Activated gamma-delta T cell (primary cell): ENCODE data around the gene FICD.

Experiments
- DNase-seq: peaks from one replicate; lab custom pipeline; 2025; lab: John Stamatoyannopoulos, UW

The FICD gene

DNA sequence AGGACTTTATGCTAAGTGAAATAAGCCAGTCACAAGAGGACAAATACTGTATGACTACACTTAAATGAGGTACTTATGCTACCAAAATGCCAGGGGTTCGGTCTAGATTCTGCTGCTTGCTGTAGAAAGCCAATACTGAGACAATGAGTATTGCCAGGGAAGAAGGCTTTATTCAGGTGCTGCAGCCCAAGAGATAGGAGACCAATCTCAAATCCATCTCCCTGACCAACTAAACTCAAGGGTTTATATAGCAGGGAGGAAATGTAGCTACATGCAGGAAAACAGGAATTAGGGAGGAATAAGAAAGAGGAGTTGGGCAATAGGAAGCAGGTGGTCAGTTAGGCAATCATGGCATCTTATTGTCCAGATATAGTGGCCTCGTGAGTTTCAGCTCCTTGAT is 12.2 kb upstream of the FICD start:
- no peak for DNase-seq

- DNase-seq: no peak
These were observed 9.9 kb upstream of the FICD start for GRCh38 chr12:108505129-108505528.

DNA sequence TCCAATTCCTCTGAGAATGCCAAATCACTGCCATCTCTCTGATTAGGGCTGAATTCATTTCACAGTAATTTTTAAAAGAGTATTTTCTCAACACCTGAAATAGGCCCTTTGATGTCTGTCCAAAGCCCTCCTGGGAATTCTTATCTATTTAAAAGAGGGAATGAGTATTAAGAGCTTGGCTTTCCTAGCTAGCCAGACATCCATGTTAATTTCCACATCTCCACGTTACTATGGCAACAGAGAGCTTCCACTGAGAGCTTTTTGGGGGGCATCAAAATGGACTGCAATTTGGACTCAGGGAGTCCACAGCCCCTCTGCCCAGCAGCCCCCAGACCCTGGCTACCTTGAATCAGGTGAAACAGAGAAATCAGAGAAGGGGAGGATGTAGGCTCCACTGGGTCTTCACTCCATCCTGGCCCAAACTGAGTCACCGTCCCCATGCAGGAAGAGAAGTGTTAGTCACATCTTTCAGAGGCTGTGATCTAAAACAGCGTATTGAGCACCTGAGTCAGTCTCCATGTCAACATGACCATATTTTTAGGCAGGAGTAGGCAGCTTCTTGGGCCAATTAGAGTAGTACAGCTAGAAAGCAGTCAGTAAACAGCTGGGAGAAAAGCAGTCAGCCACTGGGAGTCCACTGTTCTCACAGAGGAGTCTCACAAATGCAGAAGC is 7.0 kb upstream of the FICD start:
- no peak for DNase-seq

- no peak for DNase-seq
These were observed 5.3 kb upstream of the FICD start for GRCh38 chr12:108509806-108510205.

DNA sequence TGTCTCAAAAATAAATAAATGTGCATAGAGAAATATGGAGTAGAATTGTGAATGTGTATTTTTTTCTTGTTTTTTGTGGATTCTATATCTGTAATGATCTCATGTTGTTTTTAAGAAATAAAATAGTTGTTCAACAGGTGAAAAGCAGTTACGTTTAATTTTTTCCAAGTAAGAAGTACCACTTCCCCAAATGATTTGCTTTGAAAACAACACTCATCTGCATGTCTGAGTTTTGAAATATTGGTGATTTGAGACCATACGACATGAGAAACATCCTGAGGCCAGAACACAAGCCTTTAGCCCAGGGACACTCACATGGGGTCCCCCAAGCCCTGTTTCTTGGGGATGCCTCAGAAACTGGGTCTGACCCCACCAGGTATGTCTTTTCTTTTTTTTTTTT is 4.2 kb upstream of the FICD start:
- no peak for DNase-seq

DNA sequence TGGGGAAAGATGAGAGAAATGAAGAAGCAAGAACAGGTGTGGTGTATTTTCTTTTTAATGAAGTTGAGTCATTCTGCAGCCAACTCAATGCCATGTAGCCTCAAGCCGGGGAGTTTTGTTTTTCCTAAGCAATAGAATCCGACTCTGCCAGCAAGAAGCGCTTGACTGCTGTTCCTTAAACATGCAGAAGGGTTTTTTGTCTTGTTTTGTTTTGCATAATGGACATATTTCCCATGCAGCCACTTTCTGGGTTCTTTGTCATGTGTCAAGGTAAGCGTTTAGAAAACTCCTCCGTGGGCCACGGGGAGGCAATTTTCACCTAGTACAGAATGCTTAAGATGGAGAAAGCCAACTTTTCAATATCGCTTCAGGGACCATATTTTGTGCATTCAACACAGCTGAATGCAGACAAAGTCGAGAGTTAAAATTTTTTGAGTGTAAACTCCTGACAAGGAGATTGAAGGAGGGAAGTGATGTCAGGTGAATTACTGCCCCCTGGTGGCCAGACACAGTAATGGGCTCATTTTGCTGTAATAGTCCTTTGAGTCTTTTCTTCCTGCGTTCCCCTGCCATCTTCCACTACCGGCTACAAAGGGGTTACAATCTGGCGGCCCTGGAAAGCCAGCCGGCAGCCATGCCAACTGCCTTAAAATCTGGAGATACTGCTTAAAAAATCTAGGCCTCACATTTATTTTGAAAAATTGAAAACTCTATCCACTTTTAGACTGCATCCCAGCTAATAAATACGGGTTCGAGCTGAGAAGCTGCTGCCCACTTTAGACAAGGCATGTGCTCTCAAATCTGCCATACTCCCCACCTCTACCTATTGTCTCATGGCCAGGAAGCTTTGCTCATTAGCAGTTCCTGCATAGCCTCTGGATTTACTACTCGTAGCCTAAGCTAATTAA is 3.2 kb upstream of the FICD start:
- no peak for DNase-seq

DNA sequence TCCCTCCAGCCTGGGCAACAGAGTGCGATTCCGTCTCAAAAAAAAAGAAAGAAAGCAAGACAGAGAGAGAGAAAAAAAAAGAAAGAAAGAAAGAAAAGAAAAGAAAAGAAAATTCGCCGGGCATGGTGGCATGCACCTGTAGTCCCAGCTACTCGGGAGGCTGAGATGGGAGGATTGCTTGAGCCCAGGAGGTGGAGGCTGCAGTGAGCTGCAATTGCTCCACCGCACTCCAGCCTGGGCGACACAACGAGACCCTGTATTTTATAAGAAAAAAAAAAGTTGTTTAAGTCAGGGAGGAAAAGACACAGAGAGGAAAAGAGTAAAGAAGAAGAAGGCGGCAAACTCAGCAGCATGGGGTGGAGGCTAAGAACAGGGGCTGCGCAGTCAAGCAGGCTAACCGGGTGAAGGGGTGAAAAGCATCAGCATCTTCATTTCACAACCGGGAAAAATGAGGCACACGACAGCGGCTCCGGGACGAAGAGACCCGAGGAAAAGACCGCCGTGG is 557 bp upstream of the FICD start:
- no peak for DNase-seq

DNA sequence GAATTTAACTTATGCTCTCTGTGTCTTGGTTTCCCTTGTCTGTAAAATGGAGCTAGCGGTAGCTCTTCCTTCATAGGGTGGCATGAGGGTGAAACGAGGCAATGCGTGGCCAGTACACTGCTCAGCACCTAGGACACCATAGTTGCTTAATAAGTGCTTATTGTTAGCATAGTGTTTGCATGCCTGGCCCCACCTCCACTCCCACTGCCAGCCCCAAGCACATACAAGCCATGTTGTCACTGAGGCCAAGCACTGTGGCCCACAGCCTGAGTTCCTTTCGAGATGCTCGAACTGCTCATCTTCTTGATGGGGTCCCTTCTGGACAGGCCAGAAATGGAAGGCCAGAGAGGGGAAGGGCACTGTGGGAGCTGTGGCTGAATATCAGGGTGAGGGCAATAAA is 839 bp downstream of the FICD start:
- DNase-seq: no peak

- DNase-seq: no peak
These were observed 1.6 kb downstream of the FICD start for GRCh38 chr12:108516511-108517275.

GRCh38 chr12:108517288-108518100 is 2.4 kb downstream of the FICD start:
- no peak for DNase-seq

DNA sequence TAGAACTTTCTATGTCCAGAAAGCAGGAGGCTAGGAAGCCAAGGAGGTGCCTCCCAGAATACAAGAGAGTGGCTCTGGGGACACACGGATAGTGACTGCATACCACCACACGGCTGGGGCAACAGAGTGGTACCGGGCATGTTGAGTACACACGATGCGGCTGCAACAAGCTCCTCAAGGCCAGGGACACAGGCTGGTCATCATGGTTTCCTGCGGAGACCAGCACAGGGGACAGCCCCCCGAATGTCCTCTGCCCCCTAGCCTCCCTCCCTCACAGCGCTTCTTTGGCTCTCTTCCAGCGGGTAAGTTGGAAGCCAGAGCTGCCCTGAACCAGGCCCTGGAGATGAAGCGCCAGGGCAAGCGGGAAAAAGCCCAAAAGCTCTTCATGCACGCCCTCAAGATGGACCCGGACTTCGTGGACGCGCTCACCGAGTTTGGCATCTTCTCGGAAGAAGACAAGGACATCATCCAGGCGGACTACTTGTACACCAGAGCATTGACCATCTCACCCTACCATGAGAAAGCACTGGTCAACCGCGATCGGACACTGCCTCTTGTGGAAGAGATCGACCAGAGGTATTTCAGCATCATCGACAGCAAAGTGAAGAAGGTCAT is 3.1 kb downstream of the FICD start:
- no peak for DNase-seq

DNA sequence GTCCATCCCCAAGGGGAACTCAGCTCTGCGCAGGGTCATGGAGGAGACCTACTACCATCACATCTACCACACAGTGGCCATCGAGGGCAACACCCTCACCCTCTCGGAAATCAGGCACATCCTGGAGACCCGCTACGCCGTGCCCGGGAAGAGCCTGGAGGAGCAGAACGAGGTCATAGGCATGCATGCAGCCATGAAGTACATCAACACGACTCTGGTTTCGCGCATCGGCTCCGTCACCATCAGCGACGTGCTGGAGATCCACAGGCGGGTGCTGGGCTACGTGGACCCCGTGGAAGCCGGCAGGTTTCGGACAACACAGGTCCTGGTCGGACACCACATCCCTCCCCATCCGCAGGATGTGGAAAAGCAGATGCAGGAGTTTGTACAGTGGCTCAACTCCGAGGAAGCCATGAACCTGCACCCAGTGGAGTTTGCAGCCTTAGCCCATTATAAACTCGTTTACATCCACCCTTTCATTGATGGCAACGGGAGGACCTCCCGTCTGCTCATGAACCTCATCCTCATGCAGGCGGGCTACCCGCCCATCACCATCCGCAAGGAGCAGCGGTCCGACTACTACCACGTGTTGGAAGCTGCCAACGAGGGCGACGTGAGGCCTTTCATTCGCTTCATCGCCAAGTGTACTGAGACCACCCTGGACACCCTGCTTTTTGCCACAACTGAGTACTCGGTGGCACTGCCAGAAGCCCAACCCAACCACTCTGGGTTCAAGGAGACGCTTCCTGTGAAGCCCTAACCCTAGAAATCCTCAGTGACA is 3.8 kb downstream of the FICD start:
- no peak for DNase-seq

GRCh38 chr12:108519558-108519957 is 4.5 kb downstream of the FICD start:
- no peak for DNase-seq

- no peak for DNase-seq
These were observed 8.3 kb downstream of the FICD start for GRCh38 chr12:108523365-108523764.

DNA sequence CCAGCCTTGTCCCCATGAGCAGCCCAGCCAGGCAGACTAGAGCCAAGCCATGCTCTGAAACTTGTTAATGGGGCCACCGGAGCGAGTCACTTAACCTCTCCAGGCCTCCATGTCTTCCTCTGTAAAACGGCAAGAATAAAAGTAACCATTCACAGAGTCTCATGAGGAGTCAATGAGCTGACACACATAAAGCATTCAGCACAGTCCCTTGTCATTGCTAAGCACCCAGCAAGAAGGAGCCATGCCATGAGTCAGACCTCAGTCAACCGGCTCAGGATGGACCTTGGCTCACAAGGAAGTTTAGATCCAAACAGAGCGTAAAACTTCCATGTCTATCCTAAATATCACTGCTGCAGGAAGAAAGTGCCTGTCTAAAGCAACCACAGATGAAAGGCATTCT is 10.6 kb downstream of the FICD start:
- no peak for DNase-seq

DNA sequence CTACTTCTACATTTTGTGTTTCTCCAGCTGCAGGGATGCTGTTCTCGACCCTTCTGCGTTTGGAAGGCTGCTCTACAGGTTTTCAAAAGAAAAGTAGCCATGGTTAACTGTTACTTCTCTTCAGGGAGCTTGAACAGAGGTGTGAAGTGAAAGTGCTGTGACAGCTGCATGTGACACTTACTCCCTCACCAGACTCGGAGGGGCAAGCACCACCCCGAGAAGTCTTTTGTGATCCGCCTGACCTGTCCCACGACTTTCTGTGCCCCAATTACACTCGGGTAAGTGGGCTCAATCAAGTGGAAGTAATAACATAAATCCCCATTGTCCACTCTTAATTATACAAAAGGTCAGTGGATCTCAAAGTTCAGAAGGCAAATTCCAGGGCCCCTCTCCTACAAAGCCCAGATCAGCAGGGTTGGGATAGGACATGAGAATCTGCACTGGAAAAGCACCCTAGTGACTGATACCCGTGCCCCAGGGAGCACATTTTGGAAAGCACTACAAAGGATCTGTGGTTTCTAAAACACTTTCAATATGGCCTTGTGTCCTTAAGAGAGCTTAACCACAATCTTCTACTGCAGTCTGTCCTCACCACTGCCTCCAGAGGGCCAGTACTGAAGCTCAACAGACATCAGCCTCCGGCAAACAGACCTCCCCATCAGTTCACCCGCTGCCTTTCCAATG is 11.5 kb downstream of the FICD start:
- no peak for DNase-seq

GRCh38 chr12:108527166-108527496 is 12.1 kb downstream of the FICD start:
- no peak for DNase-seq

- DNase-seq: no peak
These were observed 15.1 kb downstream of the FICD start for GRCh38 chr12:108530161-108530560.

GRCh38 chr12:108531929-108532848 is 17.1 kb downstream of the FICD start:
- DNase-seq: no peak
